OCI-LY1 (cell line): Measurements from ENCODE around the gene RXFP3.

Source experiments
- EZH2 ChIP-seq: fragments of 200-600 bp; sonication (generic), shearing (Covaris generic); IDR thresholded peaks from 2 replicates; pipeline ENCODE4 v1.8.0; 2017; ENCODE audit warnings: borderline replicate concordance, mixed run types, mild to moderate bottlenecking, antibody characterized with exemption, low read length, moderate library complexity, mixed read lengths
- TF ChIP-seq, protein P1 (sequence below): fragments of 200-600 bp; sonication (generic), shearing (Covaris generic); IDR thresholded peaks from 2 replicates; pipeline ENCODE4 v1.5.1; 2017; ENCODE audit warnings: mild to moderate bottlenecking, antibody characterized with exemption, low read length, moderate library complexity, mixed read lengths

GRCh38 chr5:33891788-33892619, 44.2 kb upstream of the RXFP3 start, which contains the start of gene ADAMTS12:
- TF ChIP-seq, protein P1, sequence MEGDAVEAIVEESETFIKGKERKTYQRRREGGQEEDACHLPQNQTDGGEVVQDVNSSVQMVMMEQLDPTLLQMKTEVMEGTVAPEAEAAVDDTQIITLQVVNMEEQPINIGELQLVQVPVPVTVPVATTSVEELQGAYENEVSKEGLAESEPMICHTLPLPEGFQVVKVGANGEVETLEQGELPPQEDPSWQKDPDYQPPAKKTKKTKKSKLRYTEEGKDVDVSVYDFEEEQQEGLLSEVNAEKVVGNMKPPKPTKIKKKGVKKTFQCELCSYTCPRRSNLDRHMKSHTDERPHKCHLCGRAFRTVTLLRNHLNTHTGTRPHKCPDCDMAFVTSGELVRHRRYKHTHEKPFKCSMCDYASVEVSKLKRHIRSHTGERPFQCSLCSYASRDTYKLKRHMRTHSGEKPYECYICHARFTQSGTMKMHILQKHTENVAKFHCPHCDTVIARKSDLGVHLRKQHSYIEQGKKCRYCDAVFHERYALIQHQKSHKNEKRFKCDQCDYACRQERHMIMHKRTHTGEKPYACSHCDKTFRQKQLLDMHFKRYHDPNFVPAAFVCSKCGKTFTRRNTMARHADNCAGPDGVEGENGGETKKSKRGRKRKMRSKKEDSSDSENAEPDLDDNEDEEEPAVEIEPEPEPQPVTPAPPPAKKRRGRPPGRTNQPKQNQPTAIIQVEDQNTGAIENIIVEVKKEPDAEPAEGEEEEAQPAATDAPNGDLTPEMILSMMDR: no peak
- TF ChIP-seq EZH2: no peak
